T-helper 17 cell (primary cell): ENCODE data around the gene BMP2K. TPM values are rescaled to one million over a fixed set of nuclear protein-coding genes. Genes with fewer than 3 reads are reported as not detected.

Experiments used
- ATAC-seq: fragments of 150-1000 bp; cut with Tn5 transposase; 2 replicates; pipeline ENCODE4 v1.10.0; 2021; ENCODE audit warnings: mild to moderate bottlenecking, moderate library complexity
- DNase-seq, 3 donors: peaks; one replicate each; pipeline versions ENCODE4 v3.0.0 to v3.0.0-alpha.2; 2020 to 2021
- H3K9me3 ChIP-seq: one replicate; pipeline ENCODE4 v1.7.0; 2013; ENCODE audit warnings: low read length, mild to moderate bottlenecking; ENCODE audit not compliant: control insufficient read depth, poor library complexity, severe bottlenecking
- H3K27ac Mint-ChIP-seq: one replicate; pipeline ENCODE4 v1.8.0; 2022; ENCODE audit warnings: mild to moderate bottlenecking, moderate library complexity, mixed read lengths
- H3K27me3 Mint-ChIP-seq: one replicate; pipeline ENCODE4 v1.8.0; 2022; ENCODE audit warnings: mixed read lengths
- H3K36me3 Mint-ChIP-seq: one replicate; pipeline ENCODE4 v1.8.0; 2022; ENCODE audit warnings: low read depth, mixed read lengths
- H3K4me1 Mint-ChIP-seq: one replicate; pipeline ENCODE4 v1.8.0; 2022; ENCODE audit warnings: mild to moderate bottlenecking, mixed read lengths
- H3K4me3 Mint-ChIP-seq: one replicate; pipeline ENCODE4 v1.8.0; 2022; ENCODE audit warnings: mild to moderate bottlenecking, moderate library complexity, mixed read lengths
- total RNA-seq, 4 donors: library from RNA in 2 of 4; stranded (reverse) in 2 of 4; gene quantifications; one replicate each; pipeline ENCODE4 v1.2.3 and lab custom pipeline; 2022 to 2026

The BMP2K gene
- total RNA-seq, 2 donors from 2014 or later: 6.9 to 11.2 TPM

DNA sequence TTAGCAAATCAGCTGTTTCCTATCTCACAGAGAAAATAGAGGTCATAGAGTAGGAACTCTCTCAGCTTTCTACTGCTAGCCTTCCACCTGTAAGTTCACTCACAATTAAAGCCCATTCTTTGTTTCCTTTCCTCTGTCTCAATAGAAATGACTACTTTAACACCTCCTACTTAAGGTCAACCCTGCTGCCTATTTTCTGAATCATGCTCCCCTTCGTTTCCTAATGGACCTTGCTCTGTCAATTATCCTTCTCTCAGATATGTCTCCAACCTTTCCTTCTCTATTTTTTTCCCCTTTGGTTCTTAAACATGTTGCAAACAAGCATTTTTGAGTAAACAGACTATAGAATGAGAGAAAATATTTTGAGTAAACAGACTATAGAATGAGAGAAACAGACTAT is 168.2 kb downstream of the BMP2K start:
- no peak for ATAC-seq
- no peaks in the 10 kb centered on the region for H3K9me3 ChIP-seq
- H3K4me1 Mint-ChIP-seq: peaks cover 25% of the 10 kb centered on the region
- peaks cover 7% of the 10 kb centered on the region for H3K36me3 Mint-ChIP-seq
- no peak overlapping the region for H3K4me3 Mint-ChIP-seq
- H3K27ac Mint-ChIP-seq: no peak overlapping the region
- DNase-seq: no peak
- peaks cover 69% of the 10 kb centered on the region for H3K27me3 Mint-ChIP-seq

DNA sequence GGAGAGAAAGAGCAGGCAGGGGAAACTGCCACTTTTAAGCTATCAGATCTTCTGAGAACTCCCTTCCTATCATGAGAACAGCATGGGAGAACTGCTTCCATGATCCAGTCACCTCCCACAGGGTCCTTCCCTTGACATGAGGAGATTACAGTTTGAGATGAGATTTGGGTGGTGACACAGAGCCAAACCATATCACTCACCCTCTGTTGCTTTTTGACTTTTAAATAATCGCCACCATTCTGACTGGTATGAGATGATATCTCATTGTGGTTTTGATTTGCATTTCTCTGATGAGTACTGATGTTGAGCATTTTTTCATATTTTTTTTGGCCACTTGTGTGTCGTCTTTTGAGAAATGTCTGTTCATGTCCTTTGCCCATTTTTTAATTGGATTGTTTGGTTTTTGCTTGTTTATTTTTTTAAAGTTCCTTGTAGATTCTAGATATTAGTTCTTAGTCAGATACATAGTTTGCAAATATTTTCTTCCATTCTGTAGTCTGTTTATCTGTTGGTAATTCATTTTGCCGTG is 169.6 kb downstream of the BMP2K start:
- H3K4me1 Mint-ChIP-seq: peaks cover 17% of the 10 kb centered on the region
- DNase-seq (no peak), ATAC-seq (peak; percentile 41)
- no peaks in the 10 kb centered on the region for H3K9me3 ChIP-seq
- peaks cover 7% of the 10 kb centered on the region for H3K36me3 Mint-ChIP-seq
- peaks cover 70% of the 10 kb centered on the region for H3K27me3 Mint-ChIP-seq
- no peak overlapping the region for H3K27ac Mint-ChIP-seq
- no peak overlapping the region for H3K4me3 Mint-ChIP-seq

- H3K9me3 ChIP-seq: no peaks in the 10 kb centered on the region
- DNase-seq: no peak
- H3K4me3 Mint-ChIP-seq: no peak overlapping the region
- peaks cover 61% of the 10 kb centered on the region for H3K27me3 Mint-ChIP-seq
- no peak overlapping the region for H3K27ac Mint-ChIP-seq
- H3K36me3 Mint-ChIP-seq: peaks cover 7% of the 10 kb centered on the region
- ATAC-seq: no peak
- H3K4me1 Mint-ChIP-seq: peaks cover 15% of the 10 kb centered on the region
Measured at GRCh38 chr4:78949735-78950134, 173.6 kb downstream of the BMP2K start.

GRCh38 chr4:78951862-78952472 is 175.8 kb downstream of the BMP2K start:
- H3K4me3 Mint-ChIP-seq: no peak overlapping the region
- peak; percentile 78 for ATAC-seq
- H3K27me3 Mint-ChIP-seq: peaks cover 47% of the 10 kb centered on the region
- H3K4me1 Mint-ChIP-seq: peaks cover 7% of the 10 kb centered on the region
- H3K9me3 ChIP-seq: no peaks in the 10 kb centered on the region
- H3K36me3 Mint-ChIP-seq: peaks cover 5% of the 10 kb centered on the region
- no peak for DNase-seq
- no peak overlapping the region for H3K27ac Mint-ChIP-seq

DNA sequence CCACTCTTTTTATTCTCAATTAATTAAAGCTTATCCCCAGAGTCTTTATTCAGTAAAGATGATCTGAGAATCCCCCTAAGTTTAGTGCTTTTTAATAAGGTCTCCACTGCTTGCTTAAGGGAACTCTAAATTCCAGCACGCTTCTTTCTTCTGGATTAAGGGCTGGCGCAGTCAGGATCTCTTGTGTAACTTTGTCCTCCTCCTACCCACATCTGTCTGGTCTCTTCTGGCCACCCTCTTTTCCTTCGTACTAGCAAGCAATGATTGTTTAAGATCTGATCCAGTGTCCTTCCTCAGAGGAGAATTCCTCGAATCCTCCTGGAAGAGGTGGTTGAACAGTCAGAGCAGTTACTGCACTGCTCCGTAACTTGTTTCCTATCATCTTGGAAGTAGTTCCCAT is 177.1 kb downstream of the BMP2K start:
- Mint-ChIP-seq H3K27me3 (peaks cover 42% of the 10 kb centered on the region), H3K27ac (no peak overlapping the region), H3K36me3 (peaks cover 3% of the 10 kb centered on the region), H3K4me1 (peaks cover 5% of the 10 kb centered on the region), H3K4me3 (no peak overlapping the region)
- DNase-seq (no peak), ATAC-seq (no peak)
- H3K9me3 ChIP-seq: no peaks in the 10 kb centered on the region

DNA sequence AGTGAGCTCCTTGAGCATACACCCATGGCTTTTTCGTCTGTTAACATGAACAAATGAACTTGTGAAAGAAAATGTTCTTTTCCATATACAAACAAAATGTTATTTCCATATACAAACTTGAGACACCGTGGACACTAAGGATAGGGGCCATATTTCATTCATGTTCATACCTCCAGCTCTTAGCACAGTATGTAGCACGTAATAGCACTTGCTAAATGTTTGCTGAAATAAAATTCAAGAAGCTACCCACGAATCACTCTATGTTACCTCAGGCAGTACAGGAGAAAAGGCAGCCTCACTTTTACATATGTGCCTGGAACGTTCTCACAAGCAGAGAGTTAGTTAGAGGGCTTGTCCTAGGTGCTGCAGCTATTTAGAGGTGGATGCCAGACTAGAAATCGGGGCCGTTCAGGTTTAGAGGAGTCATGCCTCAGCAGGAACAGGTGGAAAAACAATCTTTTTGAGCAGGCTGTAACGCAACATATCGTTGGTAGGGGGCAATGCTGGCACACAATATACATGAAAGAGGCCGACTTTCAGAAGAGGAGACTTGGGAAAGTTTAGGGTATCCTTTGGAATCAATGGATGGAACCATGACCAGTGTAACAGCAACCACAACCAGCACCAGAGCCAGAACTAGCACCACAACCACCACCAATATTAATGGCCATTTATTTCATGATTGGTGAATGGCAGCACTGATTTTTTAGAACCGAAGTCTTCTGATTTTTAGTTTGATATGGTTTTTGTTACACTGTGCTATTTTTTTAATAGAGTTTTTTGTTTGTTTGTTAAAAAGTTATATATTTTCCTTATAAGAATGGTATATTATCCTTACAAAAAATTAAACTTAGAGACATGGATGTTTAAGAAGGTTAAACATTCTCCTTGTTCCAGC is 177.9 kb downstream of the BMP2K start:
- no peak for DNase-seq
- no peak overlapping the region for H3K27ac Mint-ChIP-seq

DNA sequence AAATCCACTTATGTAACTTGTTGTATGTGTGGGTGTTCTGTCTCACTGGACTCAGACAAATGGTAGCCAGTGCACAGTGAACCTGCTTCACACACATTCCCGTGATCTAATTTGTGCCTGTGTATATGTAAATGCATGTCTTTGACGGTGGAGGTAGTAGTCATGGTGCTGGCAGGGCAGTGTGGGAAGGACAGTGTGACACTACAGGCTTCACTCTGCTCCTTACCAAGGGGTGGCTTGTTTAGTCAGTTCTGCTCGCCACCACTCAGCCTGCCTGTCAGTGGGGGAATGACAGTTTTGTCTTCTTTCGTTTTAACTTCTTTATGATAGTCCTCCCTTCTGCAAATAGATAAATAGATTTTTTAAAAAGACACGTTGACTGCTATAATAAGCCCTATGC is 180.8 kb downstream of the BMP2K start:
- Mint-ChIP-seq H3K4me3 (no peak overlapping the region), H3K36me3 (peaks cover 4% of the 10 kb centered on the region), H3K27me3 (peaks cover 25% of the 10 kb centered on the region), H3K4me1 (peaks cover 5% of the 10 kb centered on the region), H3K27ac (peak overlapping the region; percentile 19)
- H3K9me3 ChIP-seq: no peaks in the 10 kb centered on the region
- no peak for DNase-seq
- no peak for ATAC-seq

More for the DNA sequence above, 177.9 kb downstream of the BMP2K start:
- ATAC-seq: peak; percentile 52
- no peaks in the 10 kb centered on the region for H3K9me3 ChIP-seq
- Mint-ChIP-seq H3K27me3 (peaks cover 37% of the 10 kb centered on the region), H3K4me1 (peaks cover 5% of the 10 kb centered on the region), H3K4me3 (no peak overlapping the region), H3K36me3 (peaks cover 2% of the 10 kb centered on the region)

GRCh38 chr4:78960926-78961325 is 184.8 kb downstream of the BMP2K start:
- DNase-seq (no peak), ATAC-seq (no peak)
- H3K27ac Mint-ChIP-seq: no peak overlapping the region
- H3K9me3 ChIP-seq: no peaks in the 10 kb centered on the region
- H3K36me3 Mint-ChIP-seq: peaks cover 2% of the 10 kb centered on the region
- no peak overlapping the region for H3K4me3 Mint-ChIP-seq
- H3K4me1 Mint-ChIP-seq: no peaks in the 10 kb centered on the region
- H3K27me3 Mint-ChIP-seq: peaks cover 15% of the 10 kb centered on the region

Other genes with a start within 250 kb of the BMP2K start
- gene ANXA3, start 224.6 kb upstream of the BMP2K start, total RNA-seq: 1 to 10 TPM in 1 of 2 donors, not detected in 1; 5.1 TPM
- 10 to 100 TPM; 25.5 to 29.5 TPM for gene PAQR3, start 163.1 kb downstream of the BMP2K start, total RNA-seq